CD4-positive, alpha-beta T cell (primary cell): ENCODE measurements around the gene PTPRN2. TPM values are rescaled to one million over a fixed set of nuclear protein-coding genes. Genes with fewer than 3 reads are reported as not detected.

Experiments used
- ATAC-seq: fragments of 200-7000 bp; cut with Tn5 transposase; one replicate; pipeline ENCODE4 v1.10.0; 2022; ENCODE audit warnings: mild to moderate bottlenecking; ENCODE audit not compliant: poor library complexity
- CTCF ChIA-PET: fragments of 350-600 bp; sonication (Branson Sonifier 250); formaldehyde crosslinking; loops from one replicate; lab custom pipeline; 2021; ENCODE audit warnings: antibody characterized with exemption, inconsistent platforms; lab: Charles Lee
- POLR2A ChIA-PET: fragments of 350-600 bp; sonication (Branson Sonifier 250); formaldehyde crosslinking; loops from one replicate; lab custom pipeline; 2021; ENCODE audit warnings: antibody characterized with exemption, inconsistent platforms; lab: Charles Lee
- DNase-seq, 14 experiments: peaks; one replicate each; pipeline ENCODE4 v3.0.0-alpha.2; 2013 to 2020; ENCODE audit warnings: mixed read lengths in 2 of 14
- H3K27ac ChIP-seq, 2 donors: one replicate each; pipeline versions ENCODE4 v1.5.1 to v1.7.0; 2013; ENCODE audit warnings: low read length in 2 of 2, low read depth in 1 of 2, mild to moderate bottlenecking in 1 of 2
- H3K27me3 ChIP-seq, 2 experiments: 1 replicate in 1 of 2; 2 replicates in 1 of 2; pipeline versions ENCODE4 v1.6.1 to v1.7.0; 2013; ENCODE audit warnings: low read length in 2 of 2, control low read depth in 1 of 2, mild to moderate bottlenecking in 1 of 2, moderate library complexity in 1 of 2; ENCODE audit not compliant: insufficient read depth in 2 of 2, control insufficient read depth in 1 of 2
- H3K36me3 ChIP-seq: one replicate; pipeline ENCODE4 v1.6.1; 2013; ENCODE audit warnings: low read length, control low read depth; ENCODE audit not compliant: insufficient read depth
- H3K4me1 ChIP-seq: one replicate; pipeline ENCODE4 v1.6.1; 2013; ENCODE audit warnings: low read length, control low read depth; ENCODE audit not compliant: insufficient read depth
- H3K4me3 ChIP-seq: one replicate; pipeline ENCODE4 v1.5.1; 2013; ENCODE audit warnings: mild to moderate bottlenecking, low read length, moderate library complexity
- H3K9me3 ChIP-seq, 2 experiments: 1 replicate in 1 of 2; 2 replicates in 1 of 2; pipeline versions ENCODE4 v1.6.1 to v1.7.0; 2013; ENCODE audit warnings: low read length in 2 of 2, mild to moderate bottlenecking in 2 of 2, control low read depth in 1 of 2, moderate library complexity in 1 of 2; ENCODE audit not compliant: control insufficient read depth in 1 of 2, insufficient read depth in 1 of 2
- H3K27ac Mint-ChIP-seq: one replicate; pipeline ENCODE4 v1.8.0; 2020; ENCODE audit warnings: mixed read lengths
- H3K27me3 Mint-ChIP-seq: one replicate; pipeline ENCODE4 v1.8.0; 2021; ENCODE audit warnings: mixed read lengths
- H3K36me3 Mint-ChIP-seq: one replicate; pipeline ENCODE4 v1.8.0; 2021; ENCODE audit warnings: low read depth, mixed read lengths
- H3K4me1 Mint-ChIP-seq: one replicate; pipeline ENCODE4 v1.8.0; 2021; ENCODE audit warnings: low read depth, mixed read lengths
- H3K4me3 Mint-ChIP-seq: one replicate; pipeline ENCODE4 v1.8.0; 2020; ENCODE audit warnings: mild to moderate bottlenecking, mixed read lengths
- H3K9me3 Mint-ChIP-seq: one replicate; pipeline ENCODE4 v1.8.0; 2020; ENCODE audit warnings: mixed read lengths
- intact Hi-C, 2 experiments: fragments of 100-400 bp; cut with DNase I in 1 of 2; cut with micrococcal nuclease in 1 of 2; formaldehyde crosslinking; loops; one replicate each; pipeline versions ENCODE4 v1.15.1 to v1.9.0; 2023 to 2025; cut with DNase I, micrococcal nuclease
- total RNA-seq, 174 experiments: library from RNA in 2 of 174; stranded (reverse) in 2 of 174; gene quantifications; one replicate each; pipeline ENCODE4 v1.2.3 and lab custom pipeline; 2021 to 2026
- TF ChIP-seq, protein P1 (sequence below): fragments of 200-600 bp; IDR thresholded peaks from one replicate; pipeline ENCODE4 v1.8.0; 2022; ENCODE audit warnings: antibody characterized with exemption, mild to moderate bottlenecking

PTPRN2 gene
- total RNA-seq, 2 experiments from 2014 or later: 0.34 to 0.44 TPM

DNA sequence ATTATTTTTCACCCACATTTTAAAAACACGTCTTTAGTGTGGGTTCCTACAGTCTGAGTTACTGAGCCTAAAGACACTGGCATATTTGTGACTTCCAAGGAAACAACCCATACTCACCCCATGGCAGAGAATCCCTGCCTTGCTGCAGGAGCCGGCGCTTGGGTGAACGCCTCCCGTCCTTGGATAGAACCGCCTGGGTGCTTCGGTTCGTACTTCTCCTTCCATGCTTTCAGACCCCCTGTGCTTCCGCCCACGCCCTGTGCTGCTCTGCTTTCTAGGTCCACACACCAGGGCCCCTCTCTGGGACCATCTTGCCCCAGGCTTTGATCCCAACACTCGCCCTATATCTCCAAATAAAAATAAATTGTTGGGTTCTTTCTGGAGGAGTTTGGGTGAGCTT is 125.8 kb downstream of the PTPRN2 start:
- no peak overlapping the region for H3K27ac ChIP-seq
- TF ChIP-seq, protein P1, sequence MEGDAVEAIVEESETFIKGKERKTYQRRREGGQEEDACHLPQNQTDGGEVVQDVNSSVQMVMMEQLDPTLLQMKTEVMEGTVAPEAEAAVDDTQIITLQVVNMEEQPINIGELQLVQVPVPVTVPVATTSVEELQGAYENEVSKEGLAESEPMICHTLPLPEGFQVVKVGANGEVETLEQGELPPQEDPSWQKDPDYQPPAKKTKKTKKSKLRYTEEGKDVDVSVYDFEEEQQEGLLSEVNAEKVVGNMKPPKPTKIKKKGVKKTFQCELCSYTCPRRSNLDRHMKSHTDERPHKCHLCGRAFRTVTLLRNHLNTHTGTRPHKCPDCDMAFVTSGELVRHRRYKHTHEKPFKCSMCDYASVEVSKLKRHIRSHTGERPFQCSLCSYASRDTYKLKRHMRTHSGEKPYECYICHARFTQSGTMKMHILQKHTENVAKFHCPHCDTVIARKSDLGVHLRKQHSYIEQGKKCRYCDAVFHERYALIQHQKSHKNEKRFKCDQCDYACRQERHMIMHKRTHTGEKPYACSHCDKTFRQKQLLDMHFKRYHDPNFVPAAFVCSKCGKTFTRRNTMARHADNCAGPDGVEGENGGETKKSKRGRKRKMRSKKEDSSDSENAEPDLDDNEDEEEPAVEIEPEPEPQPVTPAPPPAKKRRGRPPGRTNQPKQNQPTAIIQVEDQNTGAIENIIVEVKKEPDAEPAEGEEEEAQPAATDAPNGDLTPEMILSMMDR: no peak
- no peak overlapping the region for H3K4me3 ChIP-seq
- Mint-ChIP-seq H3K27me3 (no peaks in the 10 kb centered on the region), H3K4me1 (no peaks in the 10 kb centered on the region), H3K27ac (no peak overlapping the region), H3K4me3 (no peak overlapping the region), H3K36me3 (no peaks in the 10 kb centered on the region), H3K9me3 (peaks cover 9% of the 10 kb centered on the region)
- ChIA-PET CTCF (no interaction called here), POLR2A (no interaction called here)
- ATAC-seq (no peak), DNase-seq (no peak)
- H3K9me3 ChIP-seq: peaks cover 0 to 19% of the 10 kb centered on the region in 2 experiments
- H3K27me3 ChIP-seq: no peaks in the 10 kb centered on the region
- H3K4me1 ChIP-seq: no peaks in the 10 kb centered on the region
- intact Hi-C loops: no loop called here
- H3K36me3 ChIP-seq: no peaks in the 10 kb centered on the region

DNA sequence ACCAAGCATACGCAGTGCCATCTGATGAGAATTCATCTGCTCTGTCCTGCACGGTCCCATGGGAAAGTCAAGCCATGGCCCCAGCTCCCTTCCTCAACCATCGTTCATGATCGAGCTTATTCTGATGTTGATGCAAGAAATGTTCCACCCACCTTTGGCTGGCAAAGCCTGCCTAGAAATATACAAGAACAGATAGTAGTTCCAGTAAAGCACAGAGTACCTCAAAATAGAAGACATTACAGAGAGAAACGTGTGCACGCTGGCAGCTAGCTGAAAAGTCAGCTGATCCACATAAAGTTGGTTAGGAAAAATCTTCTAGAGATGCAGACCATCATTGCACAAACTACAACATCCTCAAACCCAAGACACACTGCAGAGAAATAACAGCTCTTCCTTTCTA is 127.0 kb downstream of the PTPRN2 start:
- H3K27ac ChIP-seq: no peak overlapping the region
- H3K4me1 ChIP-seq: no peaks in the 10 kb centered on the region
- Mint-ChIP-seq H3K27me3 (no peaks in the 10 kb centered on the region), H3K36me3 (no peaks in the 10 kb centered on the region), H3K27ac (no peak overlapping the region), H3K4me3 (no peak overlapping the region), H3K4me1 (no peaks in the 10 kb centered on the region), H3K9me3 (peaks cover 10% of the 10 kb centered on the region)
- H3K27me3 ChIP-seq: no peaks in the 10 kb centered on the region
- DNase-seq (no peak), ATAC-seq (no peak)
- TF ChIP-seq, protein P1: no peak
- H3K4me3 ChIP-seq: no peak overlapping the region
- no peaks in the 10 kb centered on the region for H3K36me3 ChIP-seq
- ChIA-PET POLR2A (no interaction called here), CTCF (no interaction called here)
- peaks cover 0 to 30% of the 10 kb centered on the region in 2 experiments for H3K9me3 ChIP-seq
- intact Hi-C loops: no loop called here

DNA sequence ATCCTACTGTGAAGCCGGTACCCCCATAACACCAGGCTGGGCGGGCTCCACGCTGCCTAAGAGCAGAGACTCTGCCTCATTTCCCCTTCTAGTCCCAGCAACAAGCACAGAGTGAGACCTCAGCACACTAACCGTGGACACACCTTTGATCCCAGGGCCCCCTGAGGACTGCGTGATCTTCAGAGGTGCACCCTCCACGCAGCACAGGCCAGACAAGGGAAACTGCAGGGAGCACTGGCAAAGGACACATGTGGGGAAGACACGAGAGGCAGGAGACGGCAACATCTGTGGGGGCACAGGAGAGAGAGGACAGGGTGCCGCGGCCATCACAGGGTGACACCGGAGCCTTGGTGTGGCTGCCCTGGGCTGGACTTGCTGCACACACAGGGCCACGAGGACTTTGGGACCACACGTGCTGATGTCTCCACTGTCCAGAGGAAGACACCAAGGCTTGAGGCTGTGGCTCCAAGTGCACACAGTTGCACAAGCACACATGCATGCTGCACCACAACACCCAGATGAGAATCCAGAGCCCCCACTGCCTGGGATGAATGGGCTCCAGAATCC is 128.8 kb downstream of the PTPRN2 start:
- Histone ChIP-seq H3K4me1 (no peaks in the 10 kb centered on the region), H3K36me3 (no peaks in the 10 kb centered on the region), H3K27me3 (no peaks in the 10 kb centered on the region), H3K4me3 (no peak overlapping the region), H3K27ac (no peak overlapping the region), H3K9me3 (peaks cover 0 to 39% of the 10 kb centered on the region in 2 experiments)
- CTCF ChIA-PET: no interaction called here
- no peaks in the 10 kb centered on the region for H3K27me3 Mint-ChIP-seq
- POLR2A ChIA-PET: no interaction called here
- H3K27ac Mint-ChIP-seq: no peak overlapping the region
- intact Hi-C loops: no loop called here
- no peak overlapping the region for H3K4me3 Mint-ChIP-seq
- peaks cover 8% of the 10 kb centered on the region for H3K9me3 Mint-ChIP-seq
- DNase-seq (no peak), ATAC-seq (no peak)
- H3K36me3 Mint-ChIP-seq: no peaks in the 10 kb centered on the region
- no peaks in the 10 kb centered on the region for H3K4me1 Mint-ChIP-seq
- TF ChIP-seq, protein P1: no peak
